HEK293 (cell line): ENCODE data around the gene IGFBP5.

Source experiments
- HOXD13 ChIP-seq: sonication (generic); formaldehyde crosslinking; IDR thresholded peaks from 2 replicates; pipeline ENCODE4 v1.8.0; 2022; ENCODE audit warnings: missing genetic modification reagents, borderline replicate concordance
- KLF10 ChIP-seq: fragments of 450-650 bp; IDR thresholded peaks from 2 replicates; pipeline ENCODE4 v1.5.1; 2018; ENCODE audit warnings: missing biosample characterization, mild to moderate bottlenecking, missing genetic modification characterization
- PBX3 ChIP-seq: sonication (generic); formaldehyde crosslinking; IDR thresholded peaks from 2 replicates; pipeline ENCODE4 v1.8.1; 2022; ENCODE audit warnings: mild to moderate bottlenecking, moderate library complexity, missing genetic modification reagents
- PRDM10 ChIP-seq: fragments of 450-650 bp; formaldehyde crosslinking; IDR thresholded peaks from 2 replicates; pipeline ENCODE4 v1.5.1; 2016; ENCODE audit warnings: missing biosample characterization, missing genetic modification characterization
- REPIN1 ChIP-seq: fragments of 450-650 bp; formaldehyde crosslinking; IDR thresholded peaks from 2 replicates; pipeline ENCODE4 v1.5.1; 2017; ENCODE audit warnings: missing biosample characterization, missing genetic modification characterization, low read depth
- TRIM28 ChIP-seq: IDR thresholded peaks from 2 replicates; pipeline ENCODE4 v1.6.1; 2011; ENCODE audit warnings: low read length, control low read depth, borderline replicate concordance
- ZBTB20 ChIP-seq: fragments of 450-650 bp; formaldehyde crosslinking; IDR thresholded peaks from 2 replicates; pipeline ENCODE4 v1.5.1; 2016; ENCODE audit warnings: missing biosample characterization, missing genetic modification characterization
- ZBTB26 ChIP-seq: fragments of 450-650 bp; formaldehyde crosslinking; optimal IDR thresholded peaks from 2 replicates; pipeline ENCODE3; 2016; ENCODE audit warnings: missing biosample characterization, mild to moderate bottlenecking, missing genetic modification characterization
- ZBTB48 ChIP-seq: fragments of 450-650 bp; formaldehyde crosslinking; IDR thresholded peaks from 2 replicates; pipeline ENCODE4 v1.5.1; 2016; ENCODE audit warnings: missing biosample characterization, missing genetic modification characterization
- ZEB2 ChIP-seq: fragments of 450-650 bp; formaldehyde crosslinking; IDR thresholded peaks from 2 replicates; pipeline ENCODE4 v1.5.1; 2016; ENCODE audit warnings: missing biosample characterization, missing genetic modification characterization
- ZFP37 ChIP-seq: fragments of 450-650 bp; formaldehyde crosslinking; IDR thresholded peaks from 2 replicates; pipeline ENCODE4 v1.5.1; 2016; ENCODE audit warnings: missing biosample characterization, missing genetic modification characterization
- ZFP41 ChIP-seq: fragments of 450-650 bp; formaldehyde crosslinking; IDR thresholded peaks from 2 replicates; pipeline ENCODE4 v1.5.1; 2016; ENCODE audit warnings: missing biosample characterization, missing genetic modification characterization, borderline replicate concordance
- ZFP69B ChIP-seq: fragments of 450-650 bp; formaldehyde crosslinking; IDR thresholded peaks from 2 replicates; pipeline ENCODE4 v1.5.1; 2016; ENCODE audit warnings: missing biosample characterization, missing genetic modification characterization
- ZNF175 ChIP-seq: fragments of 450-650 bp; formaldehyde crosslinking; IDR thresholded peaks from 2 replicates; pipeline ENCODE4 v1.5.1; 2016; ENCODE audit warnings: missing biosample characterization, missing genetic modification characterization
- ZNF18 ChIP-seq: fragments of 450-650 bp; formaldehyde crosslinking; IDR thresholded peaks from 2 replicates; pipeline ENCODE4 v1.5.1; 2016; ENCODE audit warnings: missing biosample characterization, missing genetic modification characterization
- ZNF2 ChIP-seq: fragments of 450-650 bp; formaldehyde crosslinking; IDR thresholded peaks from 2 replicates; pipeline ENCODE4 v1.5.1; 2016; ENCODE audit warnings: missing biosample characterization, missing genetic modification characterization
- ZNF211 ChIP-seq: fragments of 450-650 bp; formaldehyde crosslinking; IDR thresholded peaks from 2 replicates; pipeline ENCODE4 v1.5.1; 2016; ENCODE audit warnings: low read depth, missing biosample characterization, missing genetic modification characterization
- ZNF248 ChIP-seq: fragments of 450-650 bp; formaldehyde crosslinking; IDR thresholded peaks from 2 replicates; pipeline ENCODE4 v1.5.1; 2017; ENCODE audit warnings: missing biosample characterization, missing genetic modification characterization
- ZNF280C ChIP-seq: fragments of 450-650 bp; formaldehyde crosslinking; IDR thresholded peaks from 2 replicates; pipeline ENCODE4 v1.5.1; 2016; ENCODE audit warnings: missing biosample characterization, missing genetic modification characterization
- ZNF302 ChIP-seq: fragments of 450-650 bp; formaldehyde crosslinking; IDR thresholded peaks from 2 replicates; pipeline ENCODE4 v1.5.1; 2016; ENCODE audit warnings: missing biosample characterization, missing genetic modification characterization, low read depth
- ZNF341 ChIP-seq: fragments of 450-650 bp; formaldehyde crosslinking; IDR thresholded peaks from 2 replicates; pipeline ENCODE4; 2016; ENCODE audit warnings: low read depth, missing biosample characterization, missing genetic modification characterization
- ZNF350 ChIP-seq: fragments of 450-650 bp; formaldehyde crosslinking; IDR thresholded peaks from 2 replicates; pipeline ENCODE4 v1.5.0; 2017; ENCODE audit warnings: missing biosample characterization, mild to moderate bottlenecking, missing genetic modification characterization
- ZNF391 ChIP-seq: fragments of 450-650 bp; formaldehyde crosslinking; IDR thresholded peaks from 2 replicates; pipeline ENCODE4 v1.5.1; 2016; ENCODE audit warnings: low read depth, missing biosample characterization, missing genetic modification characterization, borderline replicate concordance
- ZNF514 ChIP-seq: fragments of 450-650 bp; formaldehyde crosslinking; IDR thresholded peaks from 2 replicates; pipeline ENCODE4 v1.5.1; 2016; ENCODE audit warnings: missing biosample characterization, missing genetic modification characterization
- ZNF544 ChIP-seq: fragments of 450-650 bp; formaldehyde crosslinking; IDR thresholded peaks from 2 replicates; pipeline ENCODE4 v1.5.0; 2017; ENCODE audit warnings: missing biosample characterization, missing genetic modification characterization
- ZNF664 ChIP-seq: fragments of 450-650 bp; formaldehyde crosslinking; IDR thresholded peaks from 2 replicates; pipeline ENCODE4 v1.5.1; 2016; ENCODE audit warnings: missing biosample characterization, missing genetic modification characterization
- ZNF704 ChIP-seq: fragments of 450-650 bp; formaldehyde crosslinking; IDR thresholded peaks from 2 replicates; pipeline ENCODE4 v1.5.1; 2016; ENCODE audit warnings: missing biosample characterization, missing genetic modification characterization
- ZNF707 ChIP-seq: fragments of 450-650 bp; formaldehyde crosslinking; IDR thresholded peaks from 2 replicates; pipeline ENCODE4 v1.5.1; 2016; ENCODE audit warnings: missing biosample characterization, missing genetic modification characterization
- ZNF777 ChIP-seq: fragments of 450-650 bp; formaldehyde crosslinking; IDR thresholded peaks from 2 replicates; pipeline ENCODE4 v1.5.1; 2017; ENCODE audit warnings: missing biosample characterization, missing genetic modification characterization, borderline replicate concordance
- ZNF792 ChIP-seq: fragments of 450-650 bp; formaldehyde crosslinking; IDR thresholded peaks from 2 replicates; pipeline ENCODE4 v1.5.1; 2016; ENCODE audit warnings: missing biosample characterization, missing genetic modification characterization

The IGFBP5 gene

GRCh38 chr2:216633616-216634369 is 61.6 kb downstream of the IGFBP5 start (continued):
- TF ChIP-seq ZNF18 (tag by site-specific recombination) (no peak), ZNF2 (no peak), ZBTB26 (peak; percentile 9), ZNF248 (tag by site-specific recombination) (no peak), ZBTB48 (peak; percentile 65), ZNF544 (tag by site-specific recombination) (no peak), ZNF391 (tag by site-specific recombination) (no peak), KLF10 (tag by site-specific recombination) (no peak), HOXD13 (CRISPR knock-in tag) (no peak), ZNF341 (peak; percentile 98), ZFP69B (tag by site-specific recombination) (no peak), ZEB2 (no peak), TRIM28 (no peak), PBX3 (no peak), ZNF514 (tag by site-specific recombination) (no peak), ZNF350 (tag by site-specific recombination) (no peak), ZNF704 (no peak), ZFP41 (tag by site-specific recombination) (no peak), REPIN1 (tag by site-specific recombination) (no peak), ZNF792 (no peak), ZNF175 (no peak), ZNF302 (tag by site-specific recombination) (no peak), ZNF211 (tag by site-specific recombination) (no peak), ZNF707 (tag by site-specific recombination) (no peak), ZBTB20 (tag by site-specific recombination) (peak; percentile 77), ZNF280C (tag by site-specific recombination) (no peak), PRDM10 (peak; percentile 93), ZFP37 (tag by site-specific recombination) (peak; percentile 44; the same call in 1 of the 2 replicates), ZNF777 (tag by site-specific recombination) (peak; percentile 27; the same call in 1 of the 2 replicates), ZNF664 (tag by site-specific recombination) (no peak)
